ENCODE data around the gene MBLAC1.

MBLAC1 gene

DNA sequence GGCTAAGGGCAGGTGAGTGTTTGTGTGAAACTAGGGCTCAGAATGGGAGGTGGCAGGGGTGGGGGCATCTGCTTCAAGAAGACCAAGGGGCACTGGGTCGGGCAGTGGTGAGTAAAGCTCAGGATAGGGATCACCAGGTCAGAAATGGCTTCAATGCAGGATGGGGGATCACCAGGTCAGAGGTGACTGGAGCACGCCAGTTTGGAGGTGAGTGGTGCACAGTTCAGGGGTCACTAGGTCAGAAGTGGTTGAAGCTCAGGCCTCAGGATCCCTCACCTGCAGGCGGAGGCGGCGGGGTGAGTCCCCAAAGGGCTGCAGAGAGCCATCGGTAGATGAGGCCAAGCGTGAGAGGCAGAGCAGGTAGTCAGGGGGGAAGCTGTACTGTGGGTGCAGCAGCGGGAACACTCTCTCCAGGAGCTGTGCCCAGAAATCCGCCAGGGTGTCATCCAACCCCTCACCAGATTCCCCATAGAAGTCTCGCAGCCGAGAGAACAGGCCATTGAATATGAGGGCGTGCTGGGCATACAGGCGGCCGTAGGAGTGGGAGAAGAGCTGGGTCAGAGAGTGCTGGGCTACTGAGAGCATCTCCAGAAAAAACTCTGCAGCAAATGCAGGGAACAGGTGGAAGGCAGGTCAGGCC lies 48.6 kb downstream of the MBLAC1 start:
- no peak overlapping the region for H3K4me3 ChIP-seq (ENCODE audit: low read depth, low read length)
- no peak for DNase-seq (ENCODE audit: low read depth)
- no peak for TF ChIP-seq CTCF (IDR thresholded peaks at IDR 0.05; ENCODE audit: low read depth, low read length, missing control alignments)

- peak overlapping the region; percentile 81 for H3K4me3 ChIP-seq (ENCODE audit: low read depth, low read length)
- no peak for TF ChIP-seq CTCF (IDR thresholded peaks at IDR 0.05; ENCODE audit: low read depth, low read length, missing control alignments)
- DNase-seq (ENCODE audit: low read depth): no peak
Measured at GRCh38 chr7:100176096-100177044, 49.6 kb downstream of the MBLAC1 start.

DNA sequence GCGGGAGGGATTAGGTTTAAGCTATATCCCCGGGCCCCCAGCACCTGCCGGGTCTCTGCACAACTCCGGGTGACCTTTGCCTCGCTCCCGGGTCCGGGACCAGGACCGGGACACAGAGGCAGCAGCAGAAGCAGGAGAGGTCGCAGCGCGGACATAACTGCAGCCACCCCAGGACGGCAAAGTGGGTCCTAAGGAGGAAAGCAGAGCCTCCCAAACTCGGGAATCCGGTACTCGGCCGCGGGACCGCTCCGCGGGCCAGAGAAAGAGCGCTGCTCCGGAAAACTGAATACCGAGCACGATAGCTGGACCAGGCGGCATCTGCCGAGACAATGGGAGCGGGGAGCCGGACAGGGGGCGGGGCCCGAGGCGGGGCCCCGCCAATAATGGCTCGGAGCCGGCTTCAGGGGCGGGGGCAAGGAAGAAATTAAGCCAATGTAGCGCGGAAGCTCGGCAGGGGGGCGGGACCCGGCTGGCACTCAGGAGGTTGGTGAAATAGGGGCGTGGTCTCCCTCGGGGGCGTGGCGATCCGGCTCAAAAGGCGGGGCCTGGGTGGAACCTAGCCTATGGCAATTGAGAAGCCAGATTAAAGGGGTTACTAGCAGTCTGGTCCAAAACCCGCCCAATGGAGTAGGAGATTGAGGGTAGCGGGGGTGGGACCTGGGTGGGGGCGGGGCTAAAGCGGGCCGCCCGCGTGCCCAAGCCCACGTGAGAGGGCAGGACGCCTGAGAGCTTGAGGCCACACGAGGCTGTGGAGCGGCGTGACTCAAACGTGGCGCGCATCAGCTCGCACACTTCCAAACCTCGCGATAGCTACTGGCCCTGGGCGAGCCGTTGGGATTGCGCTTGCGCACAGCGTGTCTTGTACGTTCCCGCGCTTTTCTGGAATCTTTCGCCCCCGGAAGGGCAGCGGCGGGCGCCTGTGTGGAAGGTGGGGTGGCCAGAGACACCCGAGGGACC lies 50.6 kb downstream of the MBLAC1 start, which contains the start of the genes GPC2 and STAG3:
Gene GPC2 (minus strand): TSS at position 337 of the 957 bp plus-strand sequence. CDS start 182 bp downstream, at position 155.
Gene STAG3 (plus strand): TSS at position 874 of the 957 bp plus-strand sequence. CDS start 2,639 bp downstream, outside the sequence.
- H3K4me3 ChIP-seq (ENCODE audit: low read depth, low read length): peak within 1 kb of the TSS; percentile 81
- no peak for TF ChIP-seq CTCF (IDR thresholded peaks at IDR 0.05; ENCODE audit: low read depth, low read length, missing control alignments)
- peak; percentile 89 for DNase-seq (ENCODE audit: low read depth)
